Parathyroid adenoma (tissue), 2 donors: ENCODE results near the gene FBXO48.

ENCODE experiments used
- H2AFZ ChIP-seq: fragments of 300-600 bp; sonication (generic); one replicate; pipeline ENCODE4 v1.7.0; 2017; ENCODE audit warnings: antibody characterized with exemption, mild to moderate bottlenecking
- H3K27ac ChIP-seq: fragments of 300-600 bp; sonication (generic); one replicate; pipeline ENCODE4 v1.7.0; 2017
- H3K27me3 ChIP-seq: fragments of 300-600 bp; sonication (generic); one replicate; pipeline ENCODE4 v1.7.0; 2017; ENCODE audit warnings: low read length; ENCODE audit not compliant: control insufficient read depth, insufficient read depth
- H3K36me3 ChIP-seq: fragments of 300-600 bp; sonication (generic); one replicate; pipeline ENCODE4 v1.7.0; 2017; ENCODE audit warnings: low read length; ENCODE audit not compliant: control insufficient read depth, insufficient read depth
- H3K4me1 ChIP-seq: fragments of 300-600 bp; sonication (generic); one replicate; pipeline ENCODE4 v1.7.0; 2017; ENCODE audit warnings: control low read depth
- H3K4me2 ChIP-seq: fragments of 300-600 bp; sonication (generic); one replicate; pipeline ENCODE4 v1.7.0; 2017; ENCODE audit warnings: low read length
- H3K4me3 ChIP-seq: fragments of 300-600 bp; sonication (generic); one replicate; pipeline ENCODE4 v1.7.0; 2017; ENCODE audit warnings: low read depth, low read length
- H3K79me2 ChIP-seq: fragments of 300-600 bp; sonication (generic); one replicate; pipeline ENCODE4 v1.7.0; 2017; ENCODE audit warnings: control low read depth
- H3K9ac ChIP-seq: fragments of 300-600 bp; sonication (generic); one replicate; pipeline ENCODE4 v1.7.0; 2017; ENCODE audit warnings: mild to moderate bottlenecking
- H3K9me3 ChIP-seq: fragments of 300-600 bp; sonication (generic); one replicate; pipeline ENCODE4 v1.7.0; 2017; ENCODE audit warnings: low read length; ENCODE audit not compliant: control insufficient read depth
- CTCF ChIP-seq: fragments of 300-600 bp; sonication (generic); IDR thresholded peaks from one replicate; pipeline ENCODE4 v1.7.0; 2017; ENCODE audit warnings: antibody characterized with exemption, mild to moderate bottlenecking
- donor health status: primary hyperparathyroidism.

FBXO48 gene

GRCh38 chr2:68416081-68416675, 50.9 kb downstream of the FBXO48 start:
- no peak overlapping the region for H3K27ac ChIP-seq
- H3K9ac ChIP-seq, result no peak overlapping the region

GRCh38 chr2:68415521-68415920, 51.6 kb downstream of the FBXO48 start:
- H3K79me2 ChIP-seq, result no peaks in the 10 kb centered on the region

More at GRCh38 chr2:68416081-68416675, 50.9 kb downstream of the FBXO48 start:
- Histone ChIP-seq H2AFZ (no peak overlapping the region), H3K4me2 (no peak overlapping the region), H3K9me3 (no peaks in the 10 kb centered on the region), H3K4me1 (no peaks in the 10 kb centered on the region), H3K36me3 (no peaks in the 10 kb centered on the region), H3K27me3 (no peaks in the 10 kb centered on the region), H3K4me3 (no peak overlapping the region), H3K79me2 (no peaks in the 10 kb centered on the region)
- no peak for TF ChIP-seq CTCF

GRCh38 chr2:68414876-68415275, 52.2 kb downstream of the FBXO48 start:
- no peaks in the 10 kb centered on the region for H3K27me3 ChIP-seq
- no peak overlapping the region for H3K4me2 ChIP-seq
- H3K36me3 ChIP-seq, result no peaks in the 10 kb centered on the region
- no peak overlapping the region for H3K27ac ChIP-seq
- H3K4me3 ChIP-seq, result no peak overlapping the region
- H3K79me2 ChIP-seq, result no peaks in the 10 kb centered on the region
- H3K4me1 ChIP-seq, result no peaks in the 10 kb centered on the region
- no peaks in the 10 kb centered on the region for H3K9me3 ChIP-seq
- no peak overlapping the region for H3K9ac ChIP-seq
- no peak for TF ChIP-seq CTCF
- H2AFZ ChIP-seq, result no peak overlapping the region

More at GRCh38 chr2:68415521-68415920, 51.6 kb downstream of the FBXO48 start:
- no peak for TF ChIP-seq CTCF
- H3K9ac ChIP-seq, result no peak overlapping the region
- no peak overlapping the region for H3K4me3 ChIP-seq
- no peaks in the 10 kb centered on the region for H3K36me3 ChIP-seq
- no peaks in the 10 kb centered on the region for H3K9me3 ChIP-seq
- H2AFZ ChIP-seq, result no peak overlapping the region
- H3K27me3 ChIP-seq, result no peaks in the 10 kb centered on the region
- H3K27ac ChIP-seq, result no peak overlapping the region
- no peaks in the 10 kb centered on the region for H3K4me1 ChIP-seq
- H3K4me2 ChIP-seq, result no peak overlapping the region

GRCh38 chr2:68414452-68414851, 52.6 kb downstream of the FBXO48 start:
- H3K79me2 ChIP-seq, result no peaks in the 10 kb centered on the region
- no peaks in the 10 kb centered on the region for H3K9me3 ChIP-seq
- H3K4me2 ChIP-seq, result no peak overlapping the region
- no peak overlapping the region for H3K27ac ChIP-seq
- H3K4me3 ChIP-seq, result no peak overlapping the region
- H3K27me3 ChIP-seq, result no peaks in the 10 kb centered on the region
- no peak overlapping the region for H2AFZ ChIP-seq
- H3K36me3 ChIP-seq, result no peaks in the 10 kb centered on the region
- no peaks in the 10 kb centered on the region for H3K4me1 ChIP-seq
- no peak overlapping the region for H3K9ac ChIP-seq
- TF ChIP-seq CTCF, result no peak

GRCh38 chr2:68413466-68413865, 53.6 kb downstream of the FBXO48 start:
- no peak overlapping the region for H3K27ac ChIP-seq
- no peaks in the 10 kb centered on the region for H3K27me3 ChIP-seq
- H3K79me2 ChIP-seq, result no peaks in the 10 kb centered on the region
- H2AFZ ChIP-seq, result no peak overlapping the region
- H3K36me3 ChIP-seq, result no peaks in the 10 kb centered on the region
- no peak for TF ChIP-seq CTCF
- no peak overlapping the region for H3K9ac ChIP-seq
- no peak overlapping the region for H3K4me3 ChIP-seq
- no peak overlapping the region for H3K4me2 ChIP-seq
- no peaks in the 10 kb centered on the region for H3K4me1 ChIP-seq
- H3K9me3 ChIP-seq, result no peaks in the 10 kb centered on the region
